ENCODE data around the gene SORCS2.

DNA sequence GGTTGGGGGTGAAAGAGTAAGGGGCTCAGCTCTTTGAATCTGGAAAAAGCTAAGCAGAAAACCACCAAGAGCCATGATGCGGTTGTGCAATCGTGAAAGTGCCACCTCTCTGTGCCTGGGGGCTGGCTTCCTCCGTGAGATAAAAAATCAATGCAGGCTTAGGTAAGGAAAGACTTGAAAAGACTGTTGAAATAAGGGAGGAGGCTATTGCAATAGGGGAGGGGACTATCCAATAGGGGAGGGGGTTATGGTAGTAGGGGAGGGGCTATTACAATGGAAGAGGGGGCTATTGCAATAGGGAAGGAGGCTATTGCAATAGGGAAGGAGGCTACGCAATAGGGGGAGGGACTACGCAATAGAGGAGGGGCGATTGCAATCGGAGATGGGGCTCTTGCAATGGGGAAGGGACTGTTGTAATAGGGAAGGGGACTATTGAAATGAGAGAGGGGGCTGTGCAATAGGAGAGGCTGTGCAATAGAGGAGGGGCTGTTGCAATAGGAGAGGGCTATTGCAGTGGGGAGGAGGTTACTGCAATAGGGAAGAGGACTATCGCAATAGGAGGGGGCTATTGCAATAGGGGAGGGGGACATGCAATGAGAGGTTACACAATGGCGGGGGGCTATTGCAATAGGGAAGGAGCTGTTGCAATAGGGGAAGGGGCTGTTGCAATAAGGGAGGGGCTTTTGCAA is 404.7 kb downstream of the SORCS2 start:
- TF ChIP-seq, protein P1, sequence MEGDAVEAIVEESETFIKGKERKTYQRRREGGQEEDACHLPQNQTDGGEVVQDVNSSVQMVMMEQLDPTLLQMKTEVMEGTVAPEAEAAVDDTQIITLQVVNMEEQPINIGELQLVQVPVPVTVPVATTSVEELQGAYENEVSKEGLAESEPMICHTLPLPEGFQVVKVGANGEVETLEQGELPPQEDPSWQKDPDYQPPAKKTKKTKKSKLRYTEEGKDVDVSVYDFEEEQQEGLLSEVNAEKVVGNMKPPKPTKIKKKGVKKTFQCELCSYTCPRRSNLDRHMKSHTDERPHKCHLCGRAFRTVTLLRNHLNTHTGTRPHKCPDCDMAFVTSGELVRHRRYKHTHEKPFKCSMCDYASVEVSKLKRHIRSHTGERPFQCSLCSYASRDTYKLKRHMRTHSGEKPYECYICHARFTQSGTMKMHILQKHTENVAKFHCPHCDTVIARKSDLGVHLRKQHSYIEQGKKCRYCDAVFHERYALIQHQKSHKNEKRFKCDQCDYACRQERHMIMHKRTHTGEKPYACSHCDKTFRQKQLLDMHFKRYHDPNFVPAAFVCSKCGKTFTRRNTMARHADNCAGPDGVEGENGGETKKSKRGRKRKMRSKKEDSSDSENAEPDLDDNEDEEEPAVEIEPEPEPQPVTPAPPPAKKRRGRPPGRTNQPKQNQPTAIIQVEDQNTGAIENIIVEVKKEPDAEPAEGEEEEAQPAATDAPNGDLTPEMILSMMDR (IDR thresholded peaks at IDR 0.05): no peak
- TF ChIP-seq POLR2AphosphoS5 (IDR thresholded peaks at IDR 0.05): no peak
